K562 (cell line): ENCODE measurements around the gene BCL2L15. TPM values are rescaled to one million over a fixed set of nuclear protein-coding genes. Genes with fewer than 3 reads are reported as not detected.

Source experiments
- ADNP ChIP-seq: fragments of 200-800 bp; sonication (Bioruptor generic); IDR thresholded peaks from 2 replicates; pipeline ENCODE4 v1.6.1; 2016; ENCODE audit warnings: missing genetic modification characterization, missing compliant biosample characterization
- CAMTA2 ChIP-seq: fragments of 250-450 bp; sonication (Bioruptor Pico); conservative IDR thresholded peaks from 2 replicates; pipeline ENCODE4 v1.5.1; 2022
- CHD7 ChIP-seq: fragments of 200-600 bp; sonication (generic); IDR thresholded peaks from one replicate; pipeline ENCODE4 v1.6.1; 2012; ENCODE audit warnings: mild to moderate bottlenecking, low read depth, low read length, inconsistent platforms
- ELF1 ChIP-seq: fragments of 200-800 bp; sonication (Bioruptor generic); IDR thresholded peaks from 2 replicates; pipeline ENCODE4 v1.6.1; 2016; ENCODE audit warnings: missing genetic modification characterization, missing compliant biosample characterization
- HMG20B ChIP-seq: fragments of 250-450 bp; sonication (Bioruptor Pico); IDR thresholded peaks from 2 replicates; pipeline ENCODE4 v1.5.0; 2021; ENCODE audit warnings: mild to moderate bottlenecking
- ILK ChIP-seq: fragments of 450-650 bp; IDR thresholded peaks from 2 replicates; pipeline ENCODE4 v1.6.1; 2016; ENCODE audit warnings: missing genetic modification characterization, low read depth, mild to moderate bottlenecking, missing compliant biosample characterization, moderate library complexity, borderline replicate concordance
- PATZ1 ChIP-seq: fragments of 250-450 bp; sonication (Bioruptor Pico); IDR thresholded peaks from 2 replicates; pipeline ENCODE4 v1.5.0; 2020; ENCODE audit warnings: mild to moderate bottlenecking, borderline replicate concordance
- SRF ChIP-seq, 2 experiments: fragments of 250-450, 450-650 bp in 1 of 2; sonication (Bioruptor Pico) in 1 of 2; sonication (generic) in 1 of 2; formaldehyde crosslinking; IDR thresholded peaks; 2 replicates each; pipeline versions ENCODE4 v1.5.0 to v1.5.1; 2020 to 2022; ENCODE audit warnings: mild to moderate bottlenecking in 1 of 2, missing genetic modification reagents in 1 of 2
- TAF1 ChIP-seq: IDR thresholded peaks from 2 replicates; pipeline ENCODE4 v1.6.1; 2011; ENCODE audit warnings: mild to moderate bottlenecking, low read length, moderate library complexity; ENCODE audit not compliant: insufficient read depth, control insufficient read depth, severe bottlenecking; ENCODE audit errors: extremely low read depth
- TAF9B ChIP-seq: fragments of 450-650 bp; IDR thresholded peaks from 2 replicates; pipeline ENCODE4 v1.6.1; 2018; ENCODE audit warnings: mild to moderate bottlenecking; ENCODE audit not compliant: partially characterized antibody
- ZNF347 ChIP-seq: fragments of 450-650 bp; formaldehyde crosslinking; IDR thresholded peaks from 2 replicates; pipeline ENCODE4 v1.4.0; 2020; ENCODE audit warnings: low read depth, mild to moderate bottlenecking, moderate library complexity
- ZNF354B ChIP-seq: fragments of 250-450 bp; sonication (Bioruptor Pico); IDR thresholded peaks from 2 replicates; pipeline ENCODE4 v1.4.0; 2020
- ZNF551 ChIP-seq: fragments of 250-450 bp; sonication (Bioruptor Pico); IDR thresholded peaks from 2 replicates; pipeline ENCODE4 v1.5.0; 2021; ENCODE audit warnings: mild to moderate bottlenecking, moderate library complexity
- ZNF707 ChIP-seq: fragments of 250-450 bp; sonication (Bioruptor Pico); conservative IDR thresholded peaks from 2 replicates; pipeline ENCODE4 v1.8.0; 2022; ENCODE audit warnings: inconsistent platforms, mild to moderate bottlenecking, moderate library complexity
- polyA plus RNA-seq, 8 experiments: library from polyadenylated mRNA; depleted of rRNA in 4 of 8; stranded (reverse) in 5 of 8; unstranded in 3 of 8; fragments of >200 nt; fragmentation: Nextera tagmentation in 2 of 8; fragmentation: Illumina TruSeq in 1 of 8; extraction: Ambion mirVana in 2 of 8; extraction: Trizol in 1 of 8; gene quantifications; 2 replicates each; pipeline versions ENCODE4 v1.2.1 to v1.2.3, GENCODE V29; 2011 to 2014; ENCODE audit warnings: inconsistent platforms in 1 of 8, missing spikeins in 1 of 8
- total RNA-seq, 7 experiments: library from RNA; depleted of rRNA in 6 of 7; stranded (reverse); fragments of >200 nt in 6 of 7; fragmentation: Illumina TruSeq in 2 of 7; extraction: Trizol in 2 of 7; gene quantifications; 2 replicates each; pipeline versions ENCODE4 v1.2.1 to v1.2.3, GENCODE V29; 2011 to 2021; ENCODE audit warnings: low replicate concordance in 1 of 7

The BCL2L15 gene
- total and polyA plus RNA-seq, 9 of the 15 experiments (the other 6 are each of a cell fraction or from before 2014, with no cell fraction given) = 0.06 to 0.42 (median 0.28) TPM; not detected in 1

DNA sequence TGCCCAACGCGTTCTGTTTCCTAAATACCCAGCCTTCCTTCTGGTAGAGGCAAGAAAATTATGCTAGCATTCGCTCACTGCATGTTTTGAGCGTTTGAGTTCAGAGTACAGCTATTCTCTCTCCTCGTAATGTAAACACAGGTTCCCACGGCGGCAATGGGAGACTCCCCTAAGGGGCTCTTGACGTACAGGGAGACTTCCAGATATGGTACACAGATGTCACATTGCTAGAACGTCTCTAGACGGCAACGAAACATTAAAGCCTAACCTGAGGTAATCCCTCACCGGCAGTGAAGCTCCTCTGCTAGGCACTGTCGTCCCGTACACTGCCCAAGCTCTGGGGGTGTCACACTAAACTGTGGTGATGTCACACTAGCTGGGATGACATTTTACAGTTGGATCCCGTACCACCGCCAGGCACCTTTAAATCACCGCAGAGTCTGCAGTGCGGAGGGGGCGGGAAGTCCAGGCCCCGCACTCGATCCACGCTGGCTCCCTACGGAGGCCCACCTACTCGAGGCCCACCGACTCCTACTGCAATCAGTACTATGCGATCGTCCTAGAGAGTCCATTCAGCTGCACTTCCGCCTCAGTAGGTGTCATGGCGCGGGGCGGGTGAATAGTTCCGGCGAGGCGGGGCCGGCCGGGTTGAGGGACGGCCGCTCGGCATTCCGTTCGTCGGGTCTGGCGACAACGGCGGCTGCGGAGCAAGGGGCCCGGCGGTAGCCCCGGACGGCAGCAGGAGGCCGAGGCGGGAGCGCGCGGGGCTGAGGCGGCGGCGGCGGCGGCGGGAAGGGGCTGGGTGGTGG, 41.8 kb upstream of the BCL2L15 start, which contains the start of gene HIPK1 (continued):
- TF ChIP-seq CHD7 (no peak), ELF1 (tag) (peak; percentile 100), HMG20B (CRISPR knock-in tag) (no peak), ZNF354B (CRISPR knock-in tag) (no peak), ILK (tag) (no peak), ADNP (tag) (no peak), CAMTA2 (CRISPR knock-in tag) (no peak), PATZ1 (no peak), ZNF707 (CRISPR knock-in tag) (no peak), TAF1 (peak; percentile 75), SRF (CRISPR knock-in tag; IDR thresholded peaks at IDR 0.05) (peak in 1 of 2 experiments; percentile 77; a peak in 2 of 4 replicates), ZNF347 (CRISPR knock-in tag) (no peak), ZNF551 (CRISPR knock-in tag) (no peak), TAF9B (peak; percentile 73)
